Breast epithelium (tissue), 4 donors: ENCODE measurements around the gene CDH16. TPM values are rescaled to one million over a fixed set of nuclear protein-coding genes. Genes with fewer than 3 reads are reported as not detected.
"Not testable (repeated sequence)": the region's sequence is repeated elsewhere in the genome, so short reads cannot be mapped to it uniquely, and the experiment has no call there.

Experiments used
- DNase-seq, 2 donors: peaks; one replicate each; pipeline ENCODE4 v3.0.0-alpha.2; 2019; ENCODE audit warnings: low spot score in 2 of 2
- H3K27ac ChIP-seq, 2 donors: fragments of 200-600 bp; sonication (generic) in 1 of 2; one replicate each; pipeline ENCODE4 v1.5.1; 2016 to 2019; ENCODE audit warnings: mild to moderate bottlenecking in 1 of 2
- H3K27me3 ChIP-seq, 2 donors: fragments of 200-600 bp; sonication (generic) in 1 of 2; one replicate each; pipeline versions ENCODE4 v1.5.1 to v1.6.0; 2017 to 2019; ENCODE audit warnings: control low read depth in 1 of 2, mild to moderate bottlenecking in 1 of 2
- H3K36me3 ChIP-seq: fragments of 200-600 bp; one replicate; pipeline ENCODE4 v1.5.1; 2019
- H3K4me1 ChIP-seq, 2 donors: fragments of 200-600 bp; sonication (generic); one replicate each; pipeline ENCODE4 v1.5.1; 2016 to 2019; ENCODE audit warnings: control low read depth in 1 of 2
- H3K4me3 ChIP-seq, 3 donors: fragments of 200-600 bp; sonication (generic); 1 replicate in 2 of 3; 2 replicates in 1 of 3; pipeline ENCODE4 v1.5.1; 2016 to 2019; ENCODE audit warnings: mild to moderate bottlenecking in 3 of 3, moderate library complexity in 2 of 3
- H3K9me3 ChIP-seq, 2 donors: fragments of 200-600 bp; sonication (generic) in 1 of 2; one replicate each; pipeline ENCODE4 v1.5.1; 2016 to 2019; ENCODE audit warnings: control low read depth in 1 of 2
- CTCF ChIP-seq, 3 donors: fragments of 450-650 bp; IDR thresholded peaks; one replicate each; pipeline ENCODE4 v1.5.1; 2016 to 2017; ENCODE audit warnings: antibody characterized with exemption in 3 of 3, mild to moderate bottlenecking in 3 of 3, moderate library complexity in 3 of 3
- POLR2A ChIP-seq: fragments of 450-650 bp; IDR thresholded peaks from one replicate; pipeline ENCODE4 v1.6.1; 2016; ENCODE audit warnings: antibody characterized with exemption, mild to moderate bottlenecking, moderate library complexity
- POLR2AphosphoS5 ChIP-seq, 3 donors: sonication (generic); formaldehyde crosslinking; IDR thresholded peaks; one replicate each; pipeline ENCODE4 v1.6.1; 2017; ENCODE audit warnings: antibody characterized with exemption in 3 of 3
- intact Hi-C: fragments of 100-400 bp; cut with DNase I; formaldehyde crosslinking; loops from one replicate; pipeline ENCODE4 v1.15.1; 2023; ENCODE audit warnings: low total_unique reads
- total RNA-seq, 3 donors: library from RNA; depleted of rRNA; stranded (reverse); fragments of >200 nt; gene quantifications; one replicate each; pipeline ENCODE4 v1.1.0, GENCODE V29; 2016

Gene CDH16
- total RNA-seq, 3 donors from 2014 or later = not detected

GRCh38 chr16:66899945-66900710 lies 18.6 kb downstream of the CDH16 start:
- H3K27ac ChIP-seq = peak overlapping the region; percentile 68 to 84
- TF ChIP-seq POLR2AphosphoS5 (IDR thresholded peaks at IDR 0.05) (peak in 1 of 3 donors; percentile 15), POLR2A (no peak)
- H3K4me1 ChIP-seq = no peaks in the 10 kb centered on the region
- intact Hi-C loops = loop anchor here (5.0 kb wide), 1 partner anchor 382 kb away; no protein-coding TSS in a partner anchor
- H3K36me3 ChIP-seq = no peaks in the 10 kb centered on the region
- H3K4me3 ChIP-seq = no peak overlapping the region
- peak in 1 of 2 donors; percentile 28 for DNase-seq
- H3K27me3 ChIP-seq = no peaks in the 10 kb centered on the region
- no peaks in the 10 kb centered on the region for H3K9me3 ChIP-seq

- Histone ChIP-seq H3K27ac (peak overlapping the region; percentile 68 to 84), H3K36me3 (no peaks in the 10 kb centered on the region), H3K9me3 (no peaks in the 10 kb centered on the region), H3K4me3 (no peak overlapping the region), H3K4me1 (no peaks in the 10 kb centered on the region), H3K27me3 (no peaks in the 10 kb centered on the region)
- intact Hi-C loops = no loop called here
- no peak for DNase-seq
- TF ChIP-seq POLR2A = no peak
- TF ChIP-seq POLR2AphosphoS5 (IDR thresholded peaks at IDR 0.05) = no peak
- no peak for TF ChIP-seq CTCF (IDR thresholded peaks at IDR 0.05)
Measured at GRCh38 chr16:66899310-66899944, 19.3 kb downstream of the CDH16 start.

DNA sequence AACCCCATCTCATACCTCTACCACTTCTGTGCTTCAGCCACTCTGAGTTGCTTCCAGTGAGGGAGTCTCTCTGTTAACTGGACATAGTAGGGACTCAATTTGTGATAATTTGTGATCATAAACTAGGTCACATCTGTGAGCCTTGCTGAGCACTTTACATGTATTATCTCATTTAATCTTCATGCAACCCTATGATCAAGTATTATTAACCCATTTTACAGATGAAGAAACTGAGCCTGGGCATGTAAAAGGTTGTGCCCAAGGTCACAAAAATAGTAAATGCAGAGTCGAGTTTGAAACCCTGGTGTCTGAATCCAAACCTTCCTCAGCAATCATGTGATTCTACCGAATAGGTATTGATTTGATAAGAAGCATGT lies 19.8 kb downstream of the CDH16 start:
- no peaks in the 10 kb centered on the region for H3K36me3 ChIP-seq
- no peak overlapping the region for H3K4me3 ChIP-seq
- intact Hi-C loops = no loop called here
- H3K27me3 ChIP-seq = no peaks in the 10 kb centered on the region
- H3K9me3 ChIP-seq = no peaks in the 10 kb centered on the region
- no peak for TF ChIP-seq POLR2AphosphoS5 (IDR thresholded peaks at IDR 0.05)
- TF ChIP-seq CTCF (IDR thresholded peaks at IDR 0.05) = no peak
- no peak for TF ChIP-seq POLR2A
- H3K4me1 ChIP-seq = no peaks in the 10 kb centered on the region
- peak overlapping the region; percentile 68 to 84 for H3K27ac ChIP-seq
- no peak for DNase-seq

GRCh38 chr16:66898207-66898606 lies 20.5 kb downstream of the CDH16 start:
- intact Hi-C loops = no loop called here
- no peaks in the 10 kb centered on the region for H3K4me1 ChIP-seq
- TF ChIP-seq POLR2AphosphoS5 (IDR thresholded peaks at IDR 0.05) = no peak
- TF ChIP-seq POLR2A = no peak
- TF ChIP-seq CTCF (IDR thresholded peaks at IDR 0.05) = no peak
- H3K27ac ChIP-seq = no peak overlapping the region
- no peak overlapping the region for H3K4me3 ChIP-seq
- no peaks in the 10 kb centered on the region for H3K36me3 ChIP-seq
- no peak for DNase-seq
- no peaks in the 10 kb centered on the region for H3K9me3 ChIP-seq
- H3K27me3 ChIP-seq = no peaks in the 10 kb centered on the region

DNA sequence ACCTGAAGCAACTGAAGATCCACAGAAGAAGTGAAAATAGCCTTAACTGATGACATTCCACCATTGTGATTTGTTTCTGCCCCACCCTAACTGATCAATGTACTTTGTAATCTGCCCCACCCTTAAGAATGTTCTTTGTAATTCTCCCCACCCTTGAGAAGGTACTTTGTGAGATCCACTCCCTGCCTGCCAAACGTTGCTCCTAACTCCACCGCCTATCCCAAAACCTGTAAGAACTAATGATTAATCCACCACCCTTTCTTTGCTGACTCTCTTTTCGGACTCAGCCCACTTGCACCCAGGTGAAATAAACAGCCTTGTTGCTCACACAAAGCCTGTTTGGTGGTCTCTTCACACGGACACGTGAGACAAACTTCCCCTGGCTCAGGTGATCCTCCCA lies 22.0 kb downstream of the CDH16 start:
- H3K27ac ChIP-seq, H3K36me3 ChIP-seq, DNase-seq, H3K27me3 ChIP-seq, H3K9me3 ChIP-seq, H3K4me3 ChIP-seq, intact Hi-C loops, H3K4me1 ChIP-seq: not testable (repeated sequence)

DNA sequence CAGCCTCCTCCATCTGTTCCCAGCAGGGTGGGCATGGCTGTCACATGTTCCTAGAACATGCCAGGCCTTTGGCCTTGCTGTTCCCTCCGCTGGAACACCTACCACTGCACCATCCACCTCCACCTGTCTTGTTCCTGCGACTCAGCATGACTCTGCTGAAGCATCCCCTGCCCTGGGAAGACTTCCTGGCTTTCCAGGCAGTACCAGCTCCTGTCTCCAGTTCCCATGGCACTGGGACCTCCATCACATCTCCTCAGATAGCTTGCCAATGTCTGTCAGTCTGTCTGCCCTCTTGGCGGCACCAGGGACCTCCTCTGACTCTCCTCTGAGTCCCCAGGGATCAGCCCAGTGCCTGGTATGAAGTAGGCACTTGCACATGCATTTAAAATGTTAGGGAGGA lies 22.7 kb downstream of the CDH16 start:
- no peaks in the 10 kb centered on the region for H3K4me1 ChIP-seq
- no peaks in the 10 kb centered on the region for H3K27me3 ChIP-seq
- TF ChIP-seq POLR2AphosphoS5 (IDR thresholded peaks at IDR 0.05) = no peak
- no peak for TF ChIP-seq CTCF (IDR thresholded peaks at IDR 0.05)
- TF ChIP-seq POLR2A = no peak
- no peak for DNase-seq
- H3K27ac ChIP-seq = no peak overlapping the region
- no peaks in the 10 kb centered on the region for H3K36me3 ChIP-seq
- no peak overlapping the region for H3K4me3 ChIP-seq
- intact Hi-C loops = no loop called here
- no peaks in the 10 kb centered on the region for H3K9me3 ChIP-seq
